ENCODE measurements around the gene STK10. TPM values are rescaled to one million over a fixed set of nuclear protein-coding genes. Genes with fewer than 3 reads are reported as not detected.

The STK10 gene
- polyA plus RNA-seq, 2 of the 4 experiments (the other 2 are of a cell fraction) = 4.3 to 13.1 TPM

- TF ChIP-seq HMGXB4 (CRISPR knock-in tag; IDR thresholded peaks at IDR 0.05; ENCODE audit: borderline replicate concordance) = no peak
These were observed 85.0 kb downstream of the STK10 start (continued) for GRCh38 chr5:172102913-172103626.

GRCh38 chr5:172102218-172102870 lies 85.7 kb downstream of the STK10 start:
- 91% methylated on average over 22 of the region's 22 CpGs for WGBS (ENCODE audit: missing lambda C conversion rate)
- FAIRE-seq (no peak), DNase-seq (ENCODE audit: low read depth in 1 of 2, low spot score in 1 of 2) (no peak), ATAC-seq (0 out of 6 replicates have a peak, but pooled peaks of 1 of the 2 experiments have one; percentile 2)
- Histone ChIP-seq H3K4me2 (peak overlapping the region; percentile 55), H3K27ac (peak overlapping the region in 1 of 2 experiments; percentile 56; a peak in 2 of 6 replicates), H3K4me3 (no peak overlapping the region), H3K9me3 (no peaks in the 10 kb centered on the region), H3K4me1 (peaks cover 25% of the 10 kb centered on the region)
- ChIA-PET CTCF (interaction anchor here (2.4 kb wide), 1 partner anchor 86 kb away, joined by 12 read pairs; the partner anchor contains the start of gene STK10), POLR2A (no interaction called here)
- TF ChIP-seq POLR2AphosphoS2 (conservative IDR thresholded peaks at IDR 0.05; ENCODE audit: low read length) (no peak), GATA3 (IDR thresholded peaks at IDR 0.05; ENCODE audit: borderline replicate concordance) (no peak), USF2 (IDR thresholded peaks at IDR 0.05) (no peak), EP300 (IDR thresholded peaks at IDR 0.05) (no peak), CHD4 (IDR thresholded peaks at IDR 0.05; ENCODE audit: borderline replicate concordance) (no peak), MAX (IDR thresholded peaks at IDR 0.05) (no peak), SMC3 (IDR thresholded peaks at IDR 0.05) (no peak), HOXB5 (CRISPR knock-in tag; IDR thresholded peaks at IDR 0.05) (no peak), RFX5 (IDR thresholded peaks at IDR 0.05) (no peak), NFE2L2 (conservative IDR thresholded peaks at IDR 0.05; ENCODE audit: low read length) (no peak), E2F6 (IDR thresholded peaks at IDR 0.05; ENCODE audit: borderline replicate concordance, low read depth) (no peak), JUNB (IDR thresholded peaks at IDR 0.05) (no peak), MAZ (IDR thresholded peaks at IDR 0.05; ENCODE audit: borderline replicate concordance, low read depth, low read length) (no peak), TP53 (CRISPR knock-in tag; IDR thresholded peaks at IDR 0.05) (no peak), CBX2 (IDR thresholded peaks at IDR 0.05; ENCODE audit: borderline replicate concordance, low read depth) (no peak), RAD21 (conservative IDR thresholded peaks at IDR 0.05 in 1 of 2, IDR thresholded peaks at IDR 0.05 in 1 of 2) (no peak)

- DNase-seq (ENCODE audit: low read depth in 1 of 2, low spot score in 1 of 2) (no peak), ATAC-seq (no peak), FAIRE-seq (no peak)
- WGBS (ENCODE audit: missing lambda C conversion rate) = 91% methylated on average over 13 of the region's 14 CpGs
- Histone ChIP-seq H3K4me1 (peaks cover 20% of the 10 kb centered on the region), H3K4me2 (no peak overlapping the region), H3K9me3 (no peaks in the 10 kb centered on the region), H3K27ac (no peak overlapping the region), H3K4me3 (no peak overlapping the region)
- TF ChIP-seq ZSCAN20 (CRISPR knock-in tag; IDR thresholded peaks at IDR 0.05) (no peak), ELK1 (IDR thresholded peaks at IDR 0.05; ENCODE audit: low read depth, low read length) (no peak), EP300 (IDR thresholded peaks at IDR 0.05) (no peak), ZNF302 (CRISPR knock-in tag; IDR thresholded peaks at IDR 0.05) (no peak), HES2 (IDR thresholded peaks at IDR 0.05) (no peak), ZC3H11A (IDR thresholded peaks at IDR 0.05) (no peak), POLR2A (IDR thresholded peaks at IDR 0.05; ENCODE audit: low read length) (no peak), TP53 (CRISPR knock-in tag; IDR thresholded peaks at IDR 0.05) (no peak), USF2 (IDR thresholded peaks at IDR 0.05) (no peak), FOSL2 (IDR thresholded peaks at IDR 0.05) (no peak), FOSL2 (CRISPR knock-in tag; IDR thresholded peaks at IDR 0.05) (no peak), MAX (IDR thresholded peaks at IDR 0.05) (no peak), RCOR1 (IDR thresholded peaks at IDR 0.05; ENCODE audit: low read depth, low read length) (no peak)
- POLR2A ChIA-PET = no interaction called here
- CTCF ChIA-PET = interaction anchor here (0.7 to 2.4 kb wide), 2 partner anchors 87 to 1284 kb away, joined by 3 to 12 read pairs; partner anchors contain the start of gene STK10
These were observed 86.3 kb downstream of the STK10 start for GRCh38 chr5:172101547-172102217.
